NCI-H226 (cell line): ENCODE results near the gene SDK1.
"Not testable (repeated sequence)": the region's sequence is repeated elsewhere in the genome, so short reads cannot be mapped to it uniquely, and the experiment has no call there.

ENCODE experiments used
- DNase-seq: peaks from one replicate; pipeline ENCODE4 v3.0.0-alpha.2; 2015

Gene SDK1

GRCh38 chr7:3937146-3937545 lies 636.1 kb downstream of the SDK1 start:
- no peak for DNase-seq

- DNase-seq: no peak
These were observed 636.6 kb downstream of the SDK1 start for GRCh38 chr7:3937605-3938004.

- not testable (repeated sequence) for DNase-seq
These were observed 640.7 kb downstream of the SDK1 start for GRCh38 chr7:3941706-3942105.

GRCh38 chr7:3942276-3942675 lies 641.2 kb downstream of the SDK1 start:
- DNase-seq: no peak

GRCh38 chr7:3942816-3943745 lies 642.0 kb downstream of the SDK1 start:
- peak; percentile 20 for DNase-seq

GRCh38 chr7:3943779-3944520 lies 642.9 kb downstream of the SDK1 start:
- no peak for DNase-seq

- DNase-seq: no peak
These were observed 648.2 kb downstream of the SDK1 start for GRCh38 chr7:3949242-3949640.

- no peak for DNase-seq
These were observed 649.2 kb downstream of the SDK1 start for GRCh38 chr7:3950249-3950648.

GRCh38 chr7:3951316-3952055 lies 650.4 kb downstream of the SDK1 start:
- DNase-seq: no peak

GRCh38 chr7:3953133-3953532 lies 652.1 kb downstream of the SDK1 start:
- no peak for DNase-seq

GRCh38 chr7:3953946-3954345 lies 652.9 kb downstream of the SDK1 start:
- no peak for DNase-seq

GRCh38 chr7:3955026-3955425 lies 654.0 kb downstream of the SDK1 start:
- no peak for DNase-seq

- DNase-seq: peak; percentile 89
These were observed 655.0 kb downstream of the SDK1 start for GRCh38 chr7:3955751-3956696.

- no peak for DNase-seq
These were observed 655.9 kb downstream of the SDK1 start for GRCh38 chr7:3956949-3957348.

GRCh38 chr7:3957472-3958108 lies 656.5 kb downstream of the SDK1 start:
- DNase-seq: no peak

- no peak for DNase-seq
These were observed 657.0 kb downstream of the SDK1 start for GRCh38 chr7:3958109-3958483.

GRCh38 chr7:3959364-3959763 lies 658.3 kb downstream of the SDK1 start:
- no peak for DNase-seq

GRCh38 chr7:3960050-3960763 lies 659.2 kb downstream of the SDK1 start:
- DNase-seq: no peak

- DNase-seq: no peak
These were observed 659.9 kb downstream of the SDK1 start for GRCh38 chr7:3960942-3961341.

GRCh38 chr7:3961857-3962503 lies 660.9 kb downstream of the SDK1 start:
- no peak for DNase-seq
